HG02943 (cell line): ENCODE measurements around the gene RPRD1B.

ENCODE experiments used
- ATAC-seq: cut with Tn5 transposase; IDR thresholded peaks from one replicate; pipeline ENCODE4 v1.9.1; 2021; ENCODE audit warnings: mild to moderate bottlenecking, low read depth, moderate library complexity; ENCODE audit not compliant: unreplicated experiment

RPRD1B gene

GRCh38 chr20:38132156-38132909, 98.8 kb downstream of the RPRD1B start:
- no peak for ATAC-seq

- no peak for ATAC-seq
Observed at GRCh38 chr20:38132910-38133501, 99.5 kb downstream of the RPRD1B start.

GRCh38 chr20:38133680-38134426, 100.3 kb downstream of the RPRD1B start:
- ATAC-seq: no peak

GRCh38 chr20:38134427-38135270, 101.1 kb downstream of the RPRD1B start:
- ATAC-seq: no peak

GRCh38 chr20:38135271-38135650, 101.7 kb downstream of the RPRD1B start:
- no peak for ATAC-seq

- ATAC-seq: no peak
Observed at GRCh38 chr20:38135651-38136420, 102.3 kb downstream of the RPRD1B start.

- no peak for ATAC-seq
Observed at GRCh38 chr20:38136421-38137245, 103.1 kb downstream of the RPRD1B start.

GRCh38 chr20:38137441-38138037, 104.0 kb downstream of the RPRD1B start:
- ATAC-seq: no peak

- ATAC-seq: no peak
Observed at GRCh38 chr20:38138086-38138778, 104.7 kb downstream of the RPRD1B start.

- no peak for ATAC-seq
Observed at GRCh38 chr20:38139156-38139912, 105.8 kb downstream of the RPRD1B start.

GRCh38 chr20:38139977-38140753, 106.6 kb downstream of the RPRD1B start:
- ATAC-seq: no peak

- no peak for ATAC-seq
Observed at GRCh38 chr20:38141204-38141888, 107.8 kb downstream of the RPRD1B start.
